ENCODE measurements around the gene TUT4. TPM values are rescaled to one million over a fixed set of nuclear protein-coding genes. Genes with fewer than 3 reads are reported as not detected.
A peak's percentile ranks its signal among the peaks of the same experiment; 100 is the strongest.
"Not testable (repeated sequence)": the region's sequence is repeated elsewhere in the genome, so short reads cannot be mapped to it uniquely, and the experiment has no call there.

TUT4 gene, protein sequence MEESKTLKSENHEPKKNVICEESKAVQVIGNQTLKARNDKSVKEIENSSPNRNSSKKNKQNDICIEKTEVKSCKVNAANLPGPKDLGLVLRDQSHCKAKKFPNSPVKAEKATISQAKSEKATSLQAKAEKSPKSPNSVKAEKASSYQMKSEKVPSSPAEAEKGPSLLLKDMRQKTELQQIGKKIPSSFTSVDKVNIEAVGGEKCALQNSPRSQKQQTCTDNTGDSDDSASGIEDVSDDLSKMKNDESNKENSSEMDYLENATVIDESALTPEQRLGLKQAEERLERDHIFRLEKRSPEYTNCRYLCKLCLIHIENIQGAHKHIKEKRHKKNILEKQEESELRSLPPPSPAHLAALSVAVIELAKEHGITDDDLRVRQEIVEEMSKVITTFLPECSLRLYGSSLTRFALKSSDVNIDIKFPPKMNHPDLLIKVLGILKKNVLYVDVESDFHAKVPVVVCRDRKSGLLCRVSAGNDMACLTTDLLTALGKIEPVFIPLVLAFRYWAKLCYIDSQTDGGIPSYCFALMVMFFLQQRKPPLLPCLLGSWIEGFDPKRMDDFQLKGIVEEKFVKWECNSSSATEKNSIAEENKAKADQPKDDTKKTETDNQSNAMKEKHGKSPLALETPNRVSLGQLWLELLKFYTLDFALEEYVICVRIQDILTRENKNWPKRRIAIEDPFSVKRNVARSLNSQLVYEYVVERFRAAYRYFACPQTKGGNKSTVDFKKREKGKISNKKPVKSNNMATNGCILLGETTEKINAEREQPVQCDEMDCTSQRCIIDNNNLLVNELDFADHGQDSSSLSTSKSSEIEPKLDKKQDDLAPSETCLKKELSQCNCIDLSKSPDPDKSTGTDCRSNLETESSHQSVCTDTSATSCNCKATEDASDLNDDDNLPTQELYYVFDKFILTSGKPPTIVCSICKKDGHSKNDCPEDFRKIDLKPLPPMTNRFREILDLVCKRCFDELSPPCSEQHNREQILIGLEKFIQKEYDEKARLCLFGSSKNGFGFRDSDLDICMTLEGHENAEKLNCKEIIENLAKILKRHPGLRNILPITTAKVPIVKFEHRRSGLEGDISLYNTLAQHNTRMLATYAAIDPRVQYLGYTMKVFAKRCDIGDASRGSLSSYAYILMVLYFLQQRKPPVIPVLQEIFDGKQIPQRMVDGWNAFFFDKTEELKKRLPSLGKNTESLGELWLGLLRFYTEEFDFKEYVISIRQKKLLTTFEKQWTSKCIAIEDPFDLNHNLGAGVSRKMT (N-terminal part only)
- total RNA-seq (2014; rRNA removed), result 23.1 and 28.4 TPM in 2 replicates
- polyA plus RNA-seq (2012), result 10.2 TPM

DNA sequence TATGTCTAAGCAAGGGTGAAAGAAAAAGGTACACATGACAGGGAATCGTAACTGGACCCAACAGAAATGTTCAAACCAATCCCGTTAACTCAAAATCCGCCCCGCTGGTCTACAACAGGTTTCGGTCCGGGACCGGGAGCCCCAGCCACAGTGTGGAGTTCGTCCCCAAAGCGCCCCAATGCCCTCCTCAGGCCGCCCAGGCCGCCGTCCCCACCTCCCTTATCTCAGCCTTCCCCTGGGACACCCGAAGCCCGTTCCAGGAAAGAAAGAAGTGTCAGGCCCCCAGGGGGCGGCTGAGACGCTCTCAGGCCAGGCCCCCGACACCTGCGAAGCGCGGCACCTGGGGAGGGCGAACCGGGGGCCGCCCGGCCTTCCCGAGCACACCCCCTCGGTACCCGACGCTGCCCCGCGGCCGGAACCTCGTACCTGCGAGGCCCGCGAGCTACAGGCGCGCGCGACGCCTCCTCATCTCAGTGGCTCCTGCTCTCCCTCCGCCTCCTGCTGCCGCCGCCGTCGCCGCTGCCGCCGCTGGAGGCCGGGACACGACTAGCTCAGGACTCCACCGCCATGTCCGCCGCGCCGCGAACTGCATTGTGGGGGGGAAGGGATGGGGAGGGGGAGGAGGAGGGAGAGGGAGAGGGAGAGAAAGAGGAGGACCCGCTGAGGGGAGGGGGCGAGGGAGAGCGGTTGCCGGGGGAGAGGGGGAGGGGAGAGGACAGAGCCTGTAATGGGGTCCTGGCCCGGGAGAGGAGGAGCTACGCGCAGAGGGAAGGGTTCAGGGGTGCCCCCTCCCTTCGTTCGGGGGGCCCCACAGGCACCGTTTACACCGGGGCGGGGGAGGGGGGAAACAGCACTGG, at the start of gene TUT4:
TSS of gene TUT4 (minus strand) at position 588 of the 857 bp plus-strand sequence. CDS start 26,812 bp downstream, outside the sequence.
- peak; percentile 81 for DNase-seq (ENCODE audit: low read depth)

DNA sequence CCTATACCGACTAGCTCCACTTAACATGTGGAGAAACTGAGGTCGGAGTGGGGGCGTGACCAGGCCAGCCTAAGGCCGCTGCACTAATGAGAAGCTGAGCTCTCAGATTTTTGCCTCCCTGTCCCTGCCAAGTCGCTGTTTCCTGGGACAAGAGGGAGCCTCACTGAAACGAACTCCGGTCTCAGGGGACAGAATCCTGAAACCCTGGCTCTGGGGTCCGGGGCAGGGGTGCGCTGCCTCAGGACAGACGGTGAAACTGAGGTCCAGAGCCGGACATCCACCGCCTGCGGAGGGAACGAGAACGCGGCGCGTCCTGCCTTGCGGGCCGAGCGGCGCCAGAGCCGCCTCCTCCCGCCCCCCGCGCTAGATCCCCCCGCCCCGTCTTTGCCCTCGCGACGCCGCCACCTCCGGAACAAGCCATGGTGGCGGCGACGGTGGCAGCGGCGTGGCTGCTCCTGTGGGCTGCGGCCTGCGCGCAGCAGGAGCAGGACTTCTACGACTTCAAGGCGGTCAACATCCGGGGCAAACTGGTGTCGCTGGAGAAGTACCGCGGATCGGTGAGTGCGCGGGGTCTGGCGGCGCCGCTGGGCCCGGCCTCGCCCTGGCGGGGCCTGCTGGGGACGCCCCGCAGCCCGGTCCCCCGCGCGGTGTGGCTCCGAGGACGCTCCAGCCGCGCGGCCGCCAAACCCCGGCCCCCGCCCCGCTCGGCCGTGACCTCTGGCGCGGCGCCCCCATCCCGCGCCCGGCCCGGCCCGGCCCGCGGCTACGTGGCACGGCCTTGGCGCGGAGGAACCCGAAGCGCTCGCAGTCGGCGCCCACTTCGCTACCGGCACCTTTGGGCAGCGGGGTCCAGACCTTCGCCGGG, 49.3 kb upstream of the TUT4 start, which contains the start of gene GPX7:
TSS of gene GPX7 (plus strand) at position 381 of the 865 bp plus-strand sequence. CDS start at position 420, 39 bp downstream.
- DNase-seq (ENCODE audit: low read depth), result peak; percentile 52

DNA sequence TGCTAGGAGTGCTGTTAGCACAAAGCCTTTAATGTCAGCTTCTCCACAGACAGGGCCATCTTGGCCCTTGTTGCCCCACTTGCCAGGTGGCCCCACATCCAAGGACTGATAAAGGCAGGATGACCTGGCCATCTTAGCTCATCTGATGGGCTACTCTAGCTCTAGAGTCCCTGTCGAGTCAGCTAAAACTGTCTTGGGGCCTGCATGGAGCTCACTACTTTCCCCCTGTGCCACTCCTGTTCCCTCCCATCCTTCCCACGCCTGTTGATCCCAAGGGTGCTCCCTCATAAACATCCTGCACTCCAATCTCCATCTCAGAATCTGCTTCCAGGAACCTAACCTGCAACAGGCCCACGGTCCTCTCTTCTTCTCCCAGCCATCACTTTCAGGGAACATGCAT, 48.6 kb upstream of the TUT4 start:
- DNase-seq (ENCODE audit: low read depth), result no peak

DNA sequence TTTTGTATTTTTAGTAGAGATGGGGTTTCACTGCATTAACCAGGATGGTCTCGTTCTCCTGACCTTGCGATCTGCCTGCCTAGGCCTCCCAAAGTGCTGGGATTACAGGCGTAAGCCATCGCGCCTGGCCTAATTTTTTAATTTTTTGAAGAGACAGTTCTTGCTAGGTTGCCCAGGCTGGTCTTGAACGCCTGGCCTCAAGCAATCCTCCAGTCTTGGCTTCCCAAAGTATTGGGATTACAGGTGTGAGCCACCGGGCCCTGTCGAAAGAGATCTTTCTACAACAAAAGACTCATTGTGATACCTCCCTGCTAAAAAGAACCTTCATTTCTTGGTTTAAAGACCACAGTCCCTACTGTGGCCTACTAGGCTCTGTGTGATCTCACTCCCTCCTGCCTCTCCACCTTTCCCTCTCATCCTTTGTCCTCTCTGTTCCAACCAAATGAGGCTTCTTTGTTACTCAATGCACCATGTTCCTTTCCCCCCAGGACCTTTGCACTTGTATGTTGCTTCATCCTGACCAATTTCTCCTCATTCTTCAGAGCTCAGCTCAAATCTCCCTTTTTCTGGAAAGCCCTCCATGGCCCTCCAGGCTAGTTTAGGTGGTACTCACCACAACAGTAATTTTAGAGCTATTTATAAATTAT, 47.8 kb upstream of the TUT4 start:
- no peak for DNase-seq (ENCODE audit: low read depth)

DNA sequence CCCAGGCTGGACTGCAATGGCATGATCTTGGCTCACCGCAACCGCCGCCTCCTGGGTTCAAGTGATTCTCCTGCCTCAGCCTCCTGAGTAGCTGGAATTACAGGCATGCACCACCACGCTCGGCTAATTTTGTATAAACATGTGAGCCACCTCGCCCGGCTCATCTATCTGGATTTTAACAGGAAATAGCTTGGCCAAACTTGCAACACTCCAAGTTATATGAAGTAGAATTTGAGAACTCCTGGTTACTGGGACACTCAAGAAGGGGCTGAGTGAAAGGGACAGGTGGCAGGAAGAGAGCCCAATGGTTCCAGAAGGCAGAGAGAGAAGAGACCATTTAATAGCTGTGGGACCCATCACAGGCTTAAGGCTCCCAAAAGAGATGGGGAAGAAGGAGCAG, 46.3 kb upstream of the TUT4 start:
- DNase-seq (ENCODE audit: low read depth), result peak; percentile 85

DNA sequence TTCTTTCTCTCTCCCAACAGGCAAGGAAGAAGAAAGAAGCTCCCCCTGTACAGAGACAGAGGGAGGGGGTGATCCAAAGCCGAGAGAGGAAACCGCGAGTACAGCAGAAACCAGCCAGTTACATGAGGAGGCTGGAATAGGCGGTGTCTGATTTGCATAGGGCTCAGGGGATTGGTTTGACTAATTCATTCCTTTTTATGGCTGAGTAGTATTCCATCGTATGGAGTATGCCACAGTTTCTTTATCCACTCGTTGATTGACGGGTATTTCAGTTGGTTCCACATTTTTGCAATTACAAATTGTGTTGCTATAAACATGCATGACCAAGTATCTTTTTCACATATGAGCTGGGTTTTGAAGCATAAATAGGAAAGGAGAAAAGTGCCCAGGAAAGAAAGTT, 45.8 kb upstream of the TUT4 start:
- no peak for DNase-seq (ENCODE audit: low read depth)

DNA sequence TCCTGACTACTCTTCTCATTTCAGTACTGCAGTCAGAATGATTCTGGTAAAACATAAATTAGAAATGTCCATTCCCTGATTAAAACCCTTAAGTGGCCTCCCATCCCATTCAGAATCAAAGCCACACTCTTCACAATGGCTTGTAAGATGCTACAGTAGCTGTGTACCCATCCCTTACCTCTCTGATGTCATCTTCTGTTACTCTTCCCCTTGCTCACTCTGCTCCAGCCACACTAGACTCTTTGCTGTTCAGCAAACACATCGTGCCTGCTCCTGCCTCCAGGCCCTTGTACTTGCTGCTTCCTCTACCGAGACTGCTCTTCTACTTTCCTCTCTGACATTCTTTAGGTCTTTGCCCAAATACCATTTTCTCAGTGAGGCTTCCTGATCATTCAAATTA, 45.0 kb upstream of the TUT4 start:
- DNase-seq (ENCODE audit: low read depth), result no peak

DNA sequence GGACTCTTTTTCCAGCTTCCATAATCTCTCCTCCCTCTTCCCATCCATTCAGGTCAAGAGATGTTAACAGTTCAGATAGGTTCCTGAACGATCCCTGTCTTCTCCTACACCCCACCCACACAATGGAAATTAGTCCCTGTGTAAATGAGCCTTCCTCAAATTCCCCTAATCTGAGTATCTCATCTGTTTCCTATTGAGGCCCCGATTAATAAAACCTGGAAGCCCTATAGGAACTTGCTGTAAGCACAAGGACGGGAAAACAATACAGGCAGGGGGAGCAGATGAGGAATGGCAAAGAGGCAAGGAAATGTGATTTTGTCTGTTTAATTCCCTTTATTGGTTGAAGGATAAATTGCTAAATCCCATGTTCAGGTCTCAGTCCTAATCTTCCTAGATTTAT, 42.2 kb upstream of the TUT4 start:
- DNase-seq (ENCODE audit: low read depth), result no peak

DNA sequence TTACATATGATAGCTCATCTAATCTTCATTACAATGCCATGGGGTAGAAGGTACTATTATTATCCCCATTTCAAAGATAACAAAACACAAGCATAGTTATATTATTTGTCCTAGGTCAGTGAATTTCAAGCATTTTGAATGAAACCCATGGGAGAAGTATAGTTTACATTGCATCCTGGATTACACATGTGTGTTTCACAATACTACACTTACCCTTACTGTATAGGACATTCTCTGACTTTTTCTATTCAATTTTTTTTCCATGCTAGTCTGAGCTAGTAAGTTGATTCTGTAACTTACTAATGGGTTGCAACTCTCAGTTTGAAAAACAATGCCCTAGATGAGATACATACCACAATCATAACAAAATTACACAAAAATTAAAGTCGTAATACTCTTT, 40.6 kb upstream of the TUT4 start:
- no peak for DNase-seq (ENCODE audit: low read depth)

DNA sequence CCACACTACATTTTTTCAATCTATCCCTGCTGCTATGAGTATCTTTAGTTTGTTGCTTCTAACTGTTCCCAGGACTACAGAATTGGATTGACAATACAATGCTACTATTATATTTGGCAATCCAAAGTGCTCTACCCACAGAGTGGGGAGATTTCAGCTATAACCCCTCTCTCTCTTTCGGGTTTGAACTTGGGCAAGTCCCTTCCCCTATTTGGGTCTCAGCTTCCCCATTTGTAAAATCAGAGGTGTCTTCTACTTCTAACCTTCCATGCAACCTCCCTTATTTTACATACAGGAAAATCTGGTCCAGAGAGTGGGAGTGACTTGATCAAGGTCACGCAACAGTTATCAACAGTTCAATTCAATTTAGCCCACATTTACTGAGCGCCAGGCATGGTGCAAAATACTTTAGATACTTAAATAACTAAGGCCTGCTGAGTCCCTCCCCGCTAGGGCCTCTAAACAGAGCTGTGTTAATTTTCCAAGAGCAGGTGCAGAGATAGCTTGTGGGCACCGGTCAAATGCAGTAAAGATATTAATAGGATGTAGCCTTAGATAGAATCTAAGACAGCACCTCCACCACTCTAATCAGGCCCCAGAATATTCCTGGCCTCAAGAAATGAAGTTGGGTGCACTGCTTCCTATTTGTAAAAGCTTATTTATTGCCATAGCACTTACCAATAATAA, 39.9 kb upstream of the TUT4 start:
- no peak for DNase-seq (ENCODE audit: low read depth)

DNA sequence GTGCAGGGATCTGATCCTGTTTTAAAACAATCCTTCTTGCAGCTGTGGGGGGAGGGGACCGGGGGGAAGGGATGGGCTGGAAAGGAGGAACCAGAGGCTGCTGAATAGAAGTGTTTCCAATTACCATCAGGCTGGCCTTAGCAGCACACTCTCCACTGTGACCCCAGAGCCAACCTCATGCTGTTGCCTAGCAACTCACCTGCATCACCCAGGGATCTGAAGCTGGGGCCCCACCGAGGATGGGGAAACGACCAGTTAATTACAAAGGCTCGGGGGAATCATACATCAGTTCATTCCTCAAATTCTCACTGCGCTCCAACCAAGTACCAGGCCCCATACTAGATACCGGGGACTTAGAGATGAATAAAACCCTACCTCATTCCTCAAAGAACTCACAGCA, 37.4 kb upstream of the TUT4 start:
- DNase-seq (ENCODE audit: low read depth), result no peak

DNA sequence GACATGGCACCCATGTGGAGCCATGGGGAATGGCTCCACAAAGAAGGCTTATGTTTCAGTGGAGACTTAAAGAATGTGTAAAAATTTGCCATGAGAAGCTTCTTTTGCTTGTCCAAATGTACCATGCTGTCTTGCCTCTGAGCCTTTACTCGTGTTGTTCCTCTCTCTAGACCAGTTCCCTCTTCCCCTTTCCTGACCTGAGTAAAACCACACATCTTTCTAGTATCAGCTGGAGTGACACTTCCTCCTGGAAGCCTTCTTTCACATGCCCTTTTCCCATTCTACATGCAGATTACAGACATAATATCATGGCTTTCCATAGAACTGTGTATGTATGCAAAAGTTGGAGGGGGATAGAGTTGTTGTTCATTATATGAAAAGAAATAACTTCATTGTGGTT, 35.6 kb upstream of the TUT4 start:
- no peak for DNase-seq (ENCODE audit: low read depth)

DNA sequence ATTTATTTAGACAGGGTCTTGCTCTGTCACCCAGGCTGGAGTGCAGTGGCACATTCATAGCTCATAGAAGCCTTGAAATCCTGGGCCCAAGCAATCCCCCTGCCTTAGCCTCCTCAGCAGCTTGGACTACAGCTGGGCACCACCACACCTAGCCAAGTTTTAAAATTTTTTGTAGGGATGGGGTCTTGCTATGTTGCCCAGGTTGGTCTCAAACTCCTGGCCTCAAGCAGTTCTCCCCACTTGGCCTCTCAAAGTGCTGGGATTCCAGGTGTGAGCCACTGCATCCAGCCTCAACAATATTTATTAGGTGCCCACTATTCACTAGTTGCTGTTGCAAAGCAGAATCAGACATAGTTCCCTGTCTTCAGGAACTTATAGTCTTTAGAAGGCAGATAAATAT, 35.1 kb upstream of the TUT4 start:
- DNase-seq (ENCODE audit: low read depth), result no peak

DNA sequence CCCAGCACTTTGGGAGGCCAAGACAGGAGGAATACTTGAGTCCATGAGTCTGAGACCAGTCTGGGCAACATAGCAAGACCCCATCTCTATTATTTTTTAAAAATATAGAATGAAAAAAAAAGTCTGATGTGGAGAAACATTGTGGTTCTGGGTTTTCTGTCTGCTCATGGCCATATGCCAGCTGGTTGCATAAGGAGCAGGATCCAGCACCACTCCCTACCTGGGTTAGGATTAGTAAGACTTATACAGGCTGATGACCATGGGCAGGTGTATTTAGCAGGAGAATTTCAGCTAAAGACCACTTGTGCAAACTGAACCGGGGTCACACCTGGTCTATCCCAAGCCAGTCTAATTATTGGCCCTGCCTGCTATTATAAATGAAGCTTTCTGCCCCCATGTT, 32.6 kb upstream of the TUT4 start:
- no peak for DNase-seq (ENCODE audit: low read depth)

DNA sequence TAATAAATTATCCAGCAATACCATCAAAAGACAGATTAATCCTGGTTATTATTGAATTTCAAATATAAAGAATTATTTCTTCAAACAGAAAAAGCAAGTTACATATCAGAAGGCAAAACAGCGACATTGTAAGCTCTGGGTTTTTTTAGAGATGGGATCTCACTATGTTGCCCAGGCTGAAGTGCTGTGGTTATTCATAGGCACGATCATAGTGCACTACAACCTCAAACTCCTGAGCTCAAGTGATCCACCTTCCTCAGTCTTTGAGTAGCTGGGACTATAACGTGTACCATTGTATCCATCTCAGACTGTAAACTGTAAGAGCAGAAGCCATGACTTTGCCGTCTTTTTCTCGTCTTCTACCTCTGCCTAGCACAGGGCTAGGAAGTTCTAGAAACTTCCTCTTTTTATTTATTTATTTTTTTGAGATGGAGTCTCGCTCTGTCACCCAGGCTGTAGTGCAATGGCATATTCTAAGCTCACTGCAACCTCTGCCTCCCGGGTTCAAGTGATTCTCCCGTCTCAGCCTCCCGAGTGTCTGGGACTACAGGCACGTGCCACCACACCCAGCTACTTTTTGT, 29.3 kb upstream of the TUT4 start:
- no peak for DNase-seq (ENCODE audit: low read depth)

DNA sequence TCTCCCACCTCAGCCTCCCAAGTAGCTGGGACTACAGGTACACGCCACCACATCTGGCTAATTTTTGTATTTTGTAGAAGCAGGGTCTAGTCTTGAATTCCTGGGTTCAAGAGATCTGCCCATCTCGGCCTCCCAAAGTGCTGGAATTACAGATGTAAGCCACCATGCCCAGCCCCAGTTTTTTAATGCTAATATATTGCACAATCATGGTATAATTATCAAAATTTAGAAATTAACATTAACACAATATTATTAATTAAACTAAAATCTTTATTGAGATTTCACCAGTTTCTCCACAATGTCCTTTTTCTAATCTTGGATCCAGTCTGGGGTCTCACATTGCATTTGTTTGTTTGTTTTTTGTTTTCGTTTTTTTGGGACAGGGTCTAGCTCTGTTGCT, 27.4 kb upstream of the TUT4 start:
- DNase-seq (ENCODE audit: low read depth), result no peak

DNA sequence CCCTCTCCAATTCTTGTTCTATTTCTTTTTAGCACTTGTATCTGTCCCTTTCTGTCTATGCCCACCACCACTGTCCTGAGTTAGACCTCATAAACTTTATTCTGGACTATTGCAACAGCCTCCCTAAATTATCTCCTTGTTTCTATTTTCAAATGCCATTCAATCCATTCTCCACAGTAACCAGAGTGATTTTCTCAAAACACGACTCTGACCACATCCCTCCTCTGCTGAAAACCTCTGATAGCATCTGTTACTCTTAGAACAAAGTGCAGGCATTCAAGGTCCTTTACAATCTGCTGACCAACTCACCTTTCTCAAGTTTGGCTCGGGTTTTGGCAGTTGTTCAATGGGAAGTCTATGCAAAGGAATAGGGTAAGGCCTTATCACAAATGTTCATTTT, 26.5 kb upstream of the TUT4 start:
- DNase-seq (ENCODE audit: low read depth), result no peak

DNA sequence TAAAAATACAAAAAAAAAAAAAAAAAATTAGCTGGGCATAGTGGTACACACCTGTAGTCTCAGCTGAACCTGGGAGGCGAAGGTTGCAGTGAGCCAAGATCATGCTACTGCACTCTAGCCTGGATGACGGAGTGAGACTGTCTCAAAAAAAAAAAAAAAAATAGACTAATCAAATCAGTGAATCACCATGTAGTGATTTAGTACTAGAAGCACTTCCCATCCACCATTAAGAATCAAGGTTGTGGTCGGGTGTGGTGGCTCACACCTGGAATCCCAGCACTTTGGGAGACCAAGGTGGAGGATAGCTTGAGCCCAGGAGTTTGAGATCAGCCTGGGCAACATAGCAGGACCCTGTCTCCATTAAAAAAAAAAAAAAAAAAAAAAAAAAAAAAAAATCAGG, 25.2 kb upstream of the TUT4 start:
- DNase-seq (ENCODE audit: low read depth), result not testable (repeated sequence)

Measured in LHCN-M2 (cell line).